Measurements from ENCODE around the gene PI4KA.
"Not testable (repeated sequence)": the region's sequence is repeated elsewhere in the genome, so short reads cannot be mapped to it uniquely, and the experiment has no call there.

Gene PI4KA

DNA sequence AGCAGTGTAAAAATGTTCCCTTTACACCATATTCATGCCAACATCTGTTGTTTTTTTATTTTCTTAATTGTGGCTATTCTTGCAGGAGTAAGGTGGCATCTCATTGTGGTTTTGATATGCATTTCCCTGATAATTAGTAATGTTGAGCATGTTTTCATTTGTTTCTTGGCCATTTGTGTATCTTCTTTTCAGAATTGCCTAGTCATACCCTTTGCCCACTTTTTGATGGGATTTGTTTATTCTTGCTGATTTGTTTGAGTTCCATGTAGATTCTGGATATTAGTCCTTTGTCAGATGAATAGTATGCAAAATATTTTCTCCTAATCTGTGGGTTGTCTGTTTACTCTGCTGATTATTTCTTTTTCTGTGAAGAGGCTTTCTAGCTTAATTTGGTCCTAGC, 183.6 kb downstream of the PI4KA start:
- DNase-seq (ENCODE audit: low read depth) = no peak
- TF ChIP-seq, protein P1, sequence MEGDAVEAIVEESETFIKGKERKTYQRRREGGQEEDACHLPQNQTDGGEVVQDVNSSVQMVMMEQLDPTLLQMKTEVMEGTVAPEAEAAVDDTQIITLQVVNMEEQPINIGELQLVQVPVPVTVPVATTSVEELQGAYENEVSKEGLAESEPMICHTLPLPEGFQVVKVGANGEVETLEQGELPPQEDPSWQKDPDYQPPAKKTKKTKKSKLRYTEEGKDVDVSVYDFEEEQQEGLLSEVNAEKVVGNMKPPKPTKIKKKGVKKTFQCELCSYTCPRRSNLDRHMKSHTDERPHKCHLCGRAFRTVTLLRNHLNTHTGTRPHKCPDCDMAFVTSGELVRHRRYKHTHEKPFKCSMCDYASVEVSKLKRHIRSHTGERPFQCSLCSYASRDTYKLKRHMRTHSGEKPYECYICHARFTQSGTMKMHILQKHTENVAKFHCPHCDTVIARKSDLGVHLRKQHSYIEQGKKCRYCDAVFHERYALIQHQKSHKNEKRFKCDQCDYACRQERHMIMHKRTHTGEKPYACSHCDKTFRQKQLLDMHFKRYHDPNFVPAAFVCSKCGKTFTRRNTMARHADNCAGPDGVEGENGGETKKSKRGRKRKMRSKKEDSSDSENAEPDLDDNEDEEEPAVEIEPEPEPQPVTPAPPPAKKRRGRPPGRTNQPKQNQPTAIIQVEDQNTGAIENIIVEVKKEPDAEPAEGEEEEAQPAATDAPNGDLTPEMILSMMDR (IDR thresholded peaks at IDR 0.05; ENCODE audit: low read depth, low read length) = no peak
- TF ChIP-seq POLR2A (IDR thresholded peaks at IDR 0.05; ENCODE audit: extremely low read depth, insufficient read length) = no peak
- TF ChIP-seq, protein P2, sequence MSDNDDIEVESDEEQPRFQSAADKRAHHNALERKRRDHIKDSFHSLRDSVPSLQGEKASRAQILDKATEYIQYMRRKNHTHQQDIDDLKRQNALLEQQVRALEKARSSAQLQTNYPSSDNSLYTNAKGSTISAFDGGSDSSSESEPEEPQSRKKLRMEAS (IDR thresholded peaks at IDR 0.05; ENCODE audit: low read depth, low read length) = no peak
- H3K4me3 ChIP-seq (ENCODE audit: low read depth, low read length) = no peak overlapping the region

DNA sequence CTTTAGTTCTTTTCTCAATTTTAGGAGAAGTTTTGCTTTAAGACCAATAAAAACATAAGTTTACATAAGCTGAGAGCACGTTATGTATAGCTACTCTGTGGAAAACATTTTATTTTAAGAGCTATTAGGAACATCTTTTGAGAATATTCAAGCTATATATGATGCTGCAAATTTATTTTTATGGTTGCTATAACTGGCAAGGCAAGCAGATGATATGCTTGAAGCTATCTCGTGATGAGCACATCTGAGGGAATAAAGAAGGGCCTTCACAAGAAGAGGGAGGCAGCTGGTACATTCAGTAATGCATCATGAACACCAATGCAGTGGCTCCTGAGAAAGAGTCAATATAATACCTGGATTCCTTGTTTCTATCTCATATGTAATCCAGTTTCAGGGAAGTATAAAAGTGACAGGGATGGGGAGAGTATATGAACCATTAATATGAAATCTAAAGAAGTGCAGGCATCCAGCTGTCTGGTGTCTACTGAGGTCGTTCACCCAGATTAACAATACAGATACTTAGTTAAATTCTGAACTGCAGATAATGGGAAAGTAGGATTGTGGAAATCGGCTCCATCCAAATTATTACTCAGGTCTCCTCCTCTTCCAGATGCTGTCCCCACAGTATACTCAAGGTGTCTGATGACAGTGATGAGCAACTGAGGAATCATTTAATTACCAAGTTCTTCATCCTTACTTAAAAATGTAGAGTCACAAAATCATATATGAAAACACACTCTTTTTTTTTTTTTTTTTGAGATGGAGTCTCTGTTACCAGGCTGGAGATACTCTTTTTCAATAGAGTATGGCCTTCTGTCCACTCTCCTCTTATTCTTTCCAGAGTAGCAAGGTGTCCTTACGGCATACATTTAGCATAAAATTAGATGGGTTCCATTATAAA, 185.1 kb downstream of the PI4KA start:
- TF ChIP-seq, protein P1 (IDR thresholded peaks at IDR 0.05; ENCODE audit: low read depth, low read length) = no peak
- TF ChIP-seq, protein P2 (IDR thresholded peaks at IDR 0.05; ENCODE audit: low read depth, low read length) = no peak
- no peak for TF ChIP-seq MYC (IDR thresholded peaks at IDR 0.05; ENCODE audit: low read depth, low read length)
- no peak for TF ChIP-seq POLR2A (IDR thresholded peaks at IDR 0.05; ENCODE audit: extremely low read depth, insufficient read length)
- DNase-seq (ENCODE audit: low read depth) = no peak
- no peak overlapping the region for H3K4me3 ChIP-seq (ENCODE audit: low read depth, low read length)

DNA sequence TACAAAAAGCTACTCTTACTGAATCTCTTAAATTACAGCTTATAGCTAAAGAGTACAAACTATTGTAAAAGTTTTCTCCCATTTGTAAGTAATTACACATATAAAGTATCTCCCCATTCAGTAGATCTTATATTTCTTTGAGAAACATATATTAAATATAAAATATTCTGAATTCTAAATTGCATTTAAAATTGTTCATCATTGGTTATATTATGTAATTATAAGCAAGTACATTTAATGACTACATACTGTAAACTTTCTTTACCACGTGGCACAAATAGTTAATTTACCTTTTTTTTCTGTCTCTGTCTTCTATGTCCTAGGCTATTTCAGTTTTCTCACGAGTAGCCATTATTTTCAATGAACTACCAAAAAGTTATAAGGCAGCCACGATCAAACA, 185.9 kb downstream of the PI4KA start:
- TF ChIP-seq, protein P2 (IDR thresholded peaks at IDR 0.05; ENCODE audit: low read depth, low read length) = no peak
- TF ChIP-seq MYC (IDR thresholded peaks at IDR 0.05; ENCODE audit: low read depth, low read length) (no peak), POLR2A (IDR thresholded peaks at IDR 0.05; ENCODE audit: extremely low read depth, insufficient read length) (no peak)
- TF ChIP-seq, protein P1 (IDR thresholded peaks at IDR 0.05; ENCODE audit: low read depth, low read length) = no peak
- H3K4me3 ChIP-seq (ENCODE audit: low read depth, low read length) = no peak overlapping the region

DNA sequence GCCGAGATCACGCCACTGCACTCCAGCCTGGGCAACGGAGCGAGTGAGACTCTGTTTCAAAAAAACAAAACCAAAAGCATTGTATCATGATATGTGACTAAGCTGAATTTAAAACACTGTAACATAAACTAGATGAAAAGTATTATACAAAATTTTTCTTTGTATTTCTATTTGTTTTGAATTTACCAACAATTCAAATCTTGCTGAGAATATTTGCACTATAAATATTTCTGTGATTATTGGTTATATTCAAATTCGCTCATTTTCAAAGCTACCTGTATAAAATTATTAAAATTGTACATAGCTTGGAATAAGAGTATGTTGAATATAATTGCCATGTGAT, 186.6 kb downstream of the PI4KA start:
- H3K4me3 ChIP-seq (ENCODE audit: low read depth, low read length) = no peak overlapping the region
- TF ChIP-seq POLR2A (IDR thresholded peaks at IDR 0.05; ENCODE audit: extremely low read depth, insufficient read length) = no peak
- TF ChIP-seq MYC (IDR thresholded peaks at IDR 0.05; ENCODE audit: low read depth, low read length) = no peak
- TF ChIP-seq, protein P2 (IDR thresholded peaks at IDR 0.05; ENCODE audit: low read depth, low read length) = no peak
- TF ChIP-seq, protein P1 (IDR thresholded peaks at IDR 0.05; ENCODE audit: low read depth, low read length) = no peak
- no peak for DNase-seq (ENCODE audit: low read depth)

More for the DNA sequence above, 185.9 kb downstream of the PI4KA start:
- DNase-seq (ENCODE audit: low read depth) = no peak

DNA sequence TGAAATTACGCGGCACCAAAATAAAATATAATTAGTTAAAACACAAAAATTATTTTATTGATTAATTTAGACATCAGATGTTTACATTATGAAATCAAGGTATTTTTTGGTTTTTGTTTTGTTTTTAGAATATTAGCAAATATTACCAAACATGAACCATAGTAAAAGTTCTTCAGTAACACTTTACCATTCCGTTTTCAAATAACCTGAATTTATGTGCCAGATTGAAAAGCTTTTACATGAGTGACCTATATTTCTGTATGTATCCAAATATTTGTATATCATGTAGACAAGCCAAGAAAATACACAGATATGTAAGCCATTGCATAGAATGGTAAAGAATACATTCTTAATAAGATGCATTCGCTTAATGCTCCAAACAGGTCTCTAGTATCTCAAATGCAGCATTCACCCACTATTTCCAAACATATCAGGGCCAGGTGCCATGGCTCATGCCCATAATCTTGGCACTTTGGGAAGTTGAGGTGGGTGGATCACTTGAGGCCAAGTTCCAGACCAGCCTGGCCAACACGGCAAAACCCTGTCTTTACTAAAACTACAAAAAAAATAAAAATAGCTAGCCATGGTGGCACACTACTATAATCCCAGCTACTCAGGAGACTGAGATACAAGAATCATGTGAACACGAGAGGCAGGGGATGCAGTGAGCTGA, 187.1 kb downstream of the PI4KA start:
- H3K4me3 ChIP-seq (ENCODE audit: low read depth, low read length) = no peak overlapping the region
- TF ChIP-seq, protein P1 (IDR thresholded peaks at IDR 0.05; ENCODE audit: low read depth, low read length) = no peak
- no peak for TF ChIP-seq POLR2A (IDR thresholded peaks at IDR 0.05; ENCODE audit: extremely low read depth, insufficient read length)
- TF ChIP-seq MYC (IDR thresholded peaks at IDR 0.05; ENCODE audit: low read depth, low read length) = no peak
- no peak for DNase-seq (ENCODE audit: low read depth)

DNA sequence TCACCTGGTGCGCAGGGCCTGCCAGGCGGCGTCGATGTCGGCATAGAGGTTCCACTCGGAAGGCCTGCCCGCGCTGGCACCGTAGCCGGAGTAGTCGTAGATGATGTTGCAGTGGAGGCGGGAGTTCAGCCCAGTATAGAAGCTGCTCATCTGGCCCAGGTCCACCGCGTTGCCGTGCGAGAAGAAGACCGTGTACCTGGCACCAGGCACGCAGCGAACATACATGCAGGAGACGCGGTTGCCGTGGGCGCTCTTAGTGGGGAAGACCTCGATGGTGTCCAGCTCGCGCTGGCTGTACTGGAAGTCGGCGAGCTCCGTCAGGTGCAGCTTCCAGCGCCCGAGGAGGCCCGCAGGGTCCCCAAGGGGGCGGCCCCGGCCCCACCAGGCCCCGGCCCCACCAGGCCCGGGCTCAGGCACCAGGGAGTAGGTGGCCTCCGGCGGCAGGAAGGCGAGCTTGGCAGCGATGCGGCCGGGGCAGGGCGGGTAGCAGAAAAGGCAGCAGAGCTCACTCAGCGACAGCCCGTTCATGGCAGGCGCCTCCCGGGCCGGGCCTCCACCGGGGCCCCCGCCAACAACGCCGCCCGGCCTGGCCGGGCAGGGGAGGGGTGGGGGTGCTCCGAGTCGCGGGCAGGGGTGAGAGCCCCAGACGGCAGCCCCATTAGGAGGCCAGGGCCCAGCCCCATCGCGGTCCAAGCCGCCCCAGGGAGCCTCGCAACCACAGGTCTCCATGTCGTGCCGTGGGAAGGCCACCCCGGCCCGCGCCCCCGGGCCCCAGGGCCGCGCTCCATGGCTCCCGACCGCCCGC, 188.0 kb downstream of the PI4KA start:
- DNase-seq (ENCODE audit: low read depth); H3K4me3 ChIP-seq (ENCODE audit: low read depth, low read length): not testable (repeated sequence)

DNA sequence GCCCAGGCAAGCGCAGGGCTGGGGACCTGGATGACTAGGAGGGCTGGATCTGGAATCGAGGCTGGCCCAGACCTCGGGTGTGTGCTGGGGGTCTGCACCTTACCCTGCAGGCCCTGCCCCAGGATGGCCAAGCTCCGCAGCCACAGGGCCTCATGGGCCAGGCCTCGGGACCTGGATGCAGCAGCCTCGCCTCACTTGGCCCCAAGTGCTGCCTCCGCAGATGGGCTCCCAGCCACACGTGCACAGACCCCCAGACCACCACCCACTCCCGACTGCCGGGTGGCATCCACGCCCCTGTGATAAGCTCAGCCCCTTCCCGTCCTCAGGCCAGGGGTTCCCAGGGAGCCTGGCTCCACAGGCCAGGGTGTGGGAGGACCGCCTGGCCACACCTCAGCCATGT, 188.7 kb downstream of the PI4KA start:
- not testable (repeated sequence) for H3K4me3 ChIP-seq (ENCODE audit: low read depth, low read length); DNase-seq (ENCODE audit: low read depth)

DNA sequence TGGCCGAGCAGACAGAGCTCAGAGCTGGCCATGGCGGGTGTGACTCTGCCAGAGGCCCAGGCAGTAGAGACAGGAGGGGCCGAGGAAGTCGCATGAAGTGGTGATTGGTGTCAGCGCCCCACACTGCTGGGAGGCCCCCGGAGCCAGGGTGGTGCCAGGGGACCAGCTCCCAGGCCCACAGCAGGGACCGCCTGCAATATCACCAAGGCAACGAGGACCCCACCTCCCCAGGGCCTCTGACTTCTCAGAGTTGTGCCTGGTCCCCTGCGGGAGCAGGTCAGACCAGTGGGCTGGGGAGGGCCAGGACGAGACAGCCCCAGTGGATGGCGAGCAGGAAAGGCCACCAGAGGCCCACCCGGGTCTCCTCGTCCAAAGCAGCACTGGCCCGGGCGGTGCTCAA, 189.1 kb downstream of the PI4KA start:
- not testable (repeated sequence) for DNase-seq (ENCODE audit: low read depth); H3K4me3 ChIP-seq (ENCODE audit: low read depth, low read length)

DNA sequence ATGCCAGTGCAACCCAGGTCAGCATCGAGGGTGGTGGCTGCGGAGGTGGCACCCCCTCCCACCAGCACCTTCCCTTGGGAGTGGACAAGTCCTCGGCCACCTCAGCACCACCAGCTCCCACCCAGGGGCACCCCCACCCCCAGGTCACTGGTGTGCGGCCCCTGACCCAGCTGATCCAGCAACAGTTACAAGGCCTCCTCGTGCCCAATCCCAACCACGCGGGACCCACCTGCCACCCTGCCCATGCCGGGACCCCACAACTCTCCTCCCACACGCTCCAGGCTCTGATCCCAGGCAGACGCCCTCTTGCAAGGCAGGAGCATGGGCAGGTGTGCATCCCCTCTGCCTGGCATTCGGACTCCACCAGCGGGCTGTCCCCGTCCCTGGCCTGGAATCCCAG, 189.8 kb downstream of the PI4KA start:
- H3K4me3 ChIP-seq (ENCODE audit: low read depth, low read length); DNase-seq (ENCODE audit: low read depth): not testable (repeated sequence)

Measured in NB4 (cell line).